NCI-H1105 treated with DMSO at 0.1 percent for 48 hours (cell line): ENCODE measurements around the gene HACL1.
"Not testable (repeated sequence)": the region's sequence is repeated elsewhere in the genome, so short reads cannot be mapped to it uniquely, and the experiment has no call there.

Experiments
- DNase-seq: peaks from one replicate; lab custom pipeline; 2025; lab: John Stamatoyannopoulos, UW

The HACL1 gene

DNA sequence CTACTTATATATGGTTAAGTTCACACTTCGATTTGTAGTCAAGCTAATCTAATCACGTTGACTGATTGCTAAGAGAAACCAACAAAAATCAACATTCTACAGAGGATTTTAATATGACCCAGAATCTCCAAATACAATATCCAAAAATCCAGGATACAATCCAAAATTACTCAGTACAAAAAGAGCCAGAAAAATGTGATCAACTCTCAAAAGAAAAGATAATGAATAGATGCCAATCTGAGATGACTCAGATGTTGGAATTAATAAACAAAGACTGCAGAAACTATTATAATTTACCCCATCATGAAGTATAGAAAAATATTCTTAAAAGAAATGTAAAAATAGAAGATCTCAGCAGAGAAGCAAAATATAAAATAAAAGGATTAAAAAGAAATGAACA lies 22.3 kb downstream of the HACL1 start:
- DNase-seq = no peak

DNA sequence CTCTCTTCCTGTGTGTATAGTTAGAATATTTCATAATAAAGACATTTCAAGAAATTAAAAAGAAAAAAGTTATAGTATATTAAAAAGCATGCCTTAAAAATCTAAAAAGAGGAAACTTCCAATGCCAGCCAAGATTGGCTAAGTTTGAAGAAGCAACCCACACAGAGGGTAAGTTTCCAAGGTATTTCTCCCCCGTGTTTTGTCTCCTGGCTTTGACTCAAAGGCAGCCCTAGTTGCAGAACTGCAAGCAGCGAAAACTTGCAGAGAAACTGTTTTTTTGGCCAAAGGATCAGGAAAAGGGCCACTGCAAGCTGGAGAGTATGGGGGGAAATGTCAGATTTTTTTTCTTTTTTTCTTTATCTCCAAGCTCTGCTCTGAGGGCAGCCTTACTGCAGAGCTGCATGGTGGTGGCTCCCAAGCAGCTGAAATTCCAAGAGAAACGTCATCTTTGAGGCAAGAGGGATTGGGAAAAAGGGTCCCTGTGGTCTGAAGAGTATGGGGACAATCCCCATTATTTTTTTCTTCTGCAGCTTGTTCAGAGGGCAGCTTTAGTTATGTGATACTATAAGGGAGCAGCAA lies 23.0 kb downstream of the HACL1 start:
- DNase-seq = no peak

DNA sequence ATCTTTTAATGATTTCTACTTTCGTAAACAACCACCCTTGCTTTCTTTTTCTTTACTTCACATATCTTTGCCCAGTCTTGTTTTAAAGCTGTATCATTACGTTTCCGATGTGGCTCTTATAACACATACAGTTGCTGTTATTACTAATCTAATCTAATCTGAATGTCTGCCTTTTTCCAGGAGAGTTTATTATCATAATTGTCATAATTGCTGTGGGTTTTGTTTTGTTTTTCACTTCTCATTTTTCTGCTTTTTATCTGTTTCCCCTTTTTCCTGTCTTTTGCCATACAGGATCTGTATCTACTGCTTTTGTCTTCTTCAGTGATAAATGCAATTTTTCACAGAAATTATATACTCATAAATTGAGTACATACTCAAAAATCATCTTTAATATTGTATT lies 24.9 kb downstream of the HACL1 start:
- no peak for DNase-seq

DNA sequence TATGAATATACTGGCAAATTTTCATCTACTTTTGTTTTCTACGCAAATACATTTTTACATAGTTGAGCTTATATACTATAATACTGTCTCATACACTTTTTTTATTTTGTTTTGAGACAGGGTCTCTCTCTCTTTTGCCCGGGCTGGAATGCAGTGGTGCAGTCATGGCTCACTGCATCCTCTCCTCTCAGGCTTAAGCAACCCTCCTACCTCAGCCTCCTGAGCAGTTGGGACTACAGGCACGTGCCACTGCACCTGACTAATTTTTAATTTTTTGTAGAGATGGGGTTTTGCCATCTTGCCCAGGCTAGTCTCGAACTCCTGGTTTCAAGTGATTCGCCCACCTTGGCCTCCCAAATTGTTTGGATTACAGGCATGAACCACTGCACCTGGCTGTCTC lies 25.9 kb downstream of the HACL1 start:
- DNase-seq = no peak

DNA sequence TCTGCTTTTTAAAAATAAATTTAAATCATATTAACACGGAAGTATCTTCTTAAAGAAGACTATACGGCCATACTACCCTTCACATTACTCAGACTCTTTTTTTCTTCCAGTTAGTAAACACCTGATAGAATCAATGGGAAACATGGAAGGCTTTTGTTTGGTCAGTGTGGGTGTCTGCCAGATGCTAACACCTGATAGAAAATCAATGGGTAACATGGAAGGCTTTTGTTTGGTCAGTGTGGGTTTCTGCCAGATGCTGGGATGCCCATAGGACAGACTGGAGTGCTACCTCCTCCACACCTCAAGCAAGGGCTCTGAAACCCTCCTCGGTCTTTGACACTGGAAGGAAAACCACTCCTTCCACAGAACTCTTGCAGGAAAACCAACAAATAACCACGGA lies 29.2 kb downstream of the HACL1 start:
- no peak for DNase-seq

DNA sequence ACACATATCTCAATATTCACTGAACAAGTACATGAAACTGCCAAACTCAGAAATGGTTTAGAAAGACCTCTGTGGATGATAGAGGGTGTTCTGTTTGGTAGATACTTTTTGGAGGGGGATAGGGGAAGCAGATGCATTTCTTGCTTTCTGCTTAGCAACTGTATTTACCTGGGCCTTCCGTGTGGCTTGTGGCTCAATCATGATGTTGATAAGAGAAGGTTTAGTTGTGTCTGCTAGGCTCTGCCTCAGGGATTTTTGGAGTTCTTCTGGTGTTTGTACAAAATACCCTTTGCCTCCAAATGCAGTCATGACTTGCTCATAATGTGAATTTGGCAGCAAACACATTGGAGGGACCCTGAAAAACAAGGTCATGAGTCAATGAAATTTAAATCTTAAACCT lies 38.2 kb downstream of the HACL1 start:
- no peak for DNase-seq

DNA sequence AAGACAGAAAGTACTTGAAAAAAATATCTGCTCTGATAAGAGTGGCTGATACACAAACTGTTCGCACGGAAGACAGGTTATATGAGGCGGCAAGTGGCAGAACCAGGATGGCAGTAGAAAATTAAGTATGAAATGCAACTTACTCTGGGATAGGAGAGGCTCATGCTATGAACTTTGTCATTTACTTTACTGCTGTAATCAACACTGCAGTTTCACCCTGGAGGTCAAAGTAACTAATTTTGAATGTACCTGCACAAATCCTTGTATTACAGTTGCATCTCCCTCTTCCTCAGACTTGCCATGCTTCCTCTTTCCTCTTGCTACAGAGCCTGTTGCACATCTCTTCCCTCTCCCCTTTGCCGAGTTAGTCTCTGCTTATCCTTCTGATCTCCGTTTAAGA lies 38.8 kb downstream of the HACL1 start:
- no peak for DNase-seq

DNA sequence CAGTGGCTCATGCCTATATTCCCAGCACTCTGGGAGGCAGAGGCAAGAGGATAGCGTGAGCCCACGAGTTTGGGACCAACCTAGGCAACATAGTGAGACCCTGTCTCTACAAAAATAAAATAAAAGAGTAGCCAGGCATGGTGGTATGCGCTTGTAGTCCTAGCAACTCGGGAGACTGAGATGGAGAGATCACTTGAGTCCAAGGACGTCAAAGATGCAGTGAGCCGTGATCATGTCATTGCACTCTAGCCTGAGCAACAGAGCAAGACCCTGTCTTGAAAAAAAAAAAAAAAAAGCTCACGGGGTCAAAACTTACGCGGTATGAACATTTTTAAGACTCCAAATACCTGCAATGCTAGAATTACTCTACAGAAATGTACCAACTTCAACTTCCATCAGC lies 42.8 kb downstream of the HACL1 start:
- no peak for DNase-seq

DNA sequence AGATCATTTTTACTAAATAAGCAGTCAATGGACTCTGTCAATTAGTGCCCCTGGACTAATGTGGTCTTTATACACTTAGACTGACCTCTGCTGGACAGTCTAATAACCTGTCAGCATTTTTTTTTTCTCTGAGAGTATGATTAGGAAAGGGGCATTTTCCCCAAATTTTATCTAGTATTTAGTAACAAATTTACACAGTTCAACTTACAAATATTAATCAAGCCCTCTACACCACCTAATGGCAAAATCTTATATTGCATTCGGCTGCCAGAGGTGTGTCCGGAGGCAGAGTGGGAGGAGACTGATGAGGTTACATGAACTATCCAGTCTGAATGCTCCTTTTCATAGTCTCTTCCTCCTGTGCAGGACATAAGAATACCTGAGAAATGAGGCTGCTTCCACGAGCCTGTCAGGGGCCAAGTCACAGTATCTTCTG lies 43.8 kb downstream of the HACL1 start:
- DNase-seq = peak; percentile 34

DNA sequence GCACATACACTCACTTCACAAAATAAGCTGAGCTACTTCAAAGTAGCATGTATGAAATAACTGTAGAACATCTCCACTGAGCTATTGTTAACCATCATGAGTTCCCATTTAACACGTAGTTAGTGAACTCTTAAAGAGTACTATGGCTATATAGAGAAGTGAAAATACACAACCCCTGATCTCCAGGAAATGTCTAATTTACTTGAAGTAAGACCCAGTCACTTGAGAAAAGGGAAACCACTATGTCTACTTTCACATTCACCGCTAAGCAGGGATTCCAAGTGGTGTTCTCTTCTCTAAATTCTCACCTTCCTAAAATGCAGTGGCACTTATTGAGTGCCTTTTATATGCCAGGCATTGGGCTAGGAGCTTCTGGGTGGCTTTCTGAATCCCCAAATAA lies 44.9 kb downstream of the HACL1 start:
- no peak for DNase-seq

DNA sequence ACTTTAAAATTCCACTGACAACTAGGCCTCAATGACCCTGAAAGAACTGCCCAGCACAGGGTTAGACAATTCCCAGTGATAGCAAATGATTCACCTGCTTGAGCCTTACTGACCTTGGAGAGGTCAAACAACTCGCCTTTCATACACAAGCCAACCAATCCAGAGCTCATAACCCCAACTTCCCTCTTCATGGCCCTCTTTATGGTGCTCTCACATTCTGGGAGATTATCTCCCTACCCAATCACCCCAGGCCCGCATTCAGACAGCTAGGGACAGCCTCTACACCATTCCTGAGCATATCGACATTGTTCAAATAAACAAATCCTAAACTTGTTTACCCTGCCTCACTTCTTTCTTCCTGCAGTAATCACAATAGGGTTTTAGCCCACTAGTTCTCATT lies 47.6 kb downstream of the HACL1 start:
- DNase-seq = no peak

DNA sequence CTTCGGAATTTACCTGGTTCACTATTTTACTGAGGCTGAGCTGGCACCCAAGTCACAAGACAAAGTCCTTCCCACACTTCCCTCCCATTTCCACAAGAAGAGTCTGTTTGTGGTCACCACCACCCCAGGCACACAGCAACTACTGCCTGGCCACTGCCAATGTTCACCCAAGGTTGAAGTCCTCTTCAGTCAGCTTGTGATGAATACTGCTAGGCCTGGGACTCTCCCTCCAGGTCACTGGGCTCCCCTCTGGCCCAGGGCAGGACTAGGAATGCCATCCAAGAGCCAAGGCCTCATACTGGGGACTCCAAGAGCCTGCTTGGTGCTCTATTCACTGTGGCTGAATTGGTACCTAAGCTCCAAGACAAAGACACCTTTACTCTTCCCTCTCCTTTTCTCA lies 49.5 kb downstream of the HACL1 start:
- no peak for DNase-seq

DNA sequence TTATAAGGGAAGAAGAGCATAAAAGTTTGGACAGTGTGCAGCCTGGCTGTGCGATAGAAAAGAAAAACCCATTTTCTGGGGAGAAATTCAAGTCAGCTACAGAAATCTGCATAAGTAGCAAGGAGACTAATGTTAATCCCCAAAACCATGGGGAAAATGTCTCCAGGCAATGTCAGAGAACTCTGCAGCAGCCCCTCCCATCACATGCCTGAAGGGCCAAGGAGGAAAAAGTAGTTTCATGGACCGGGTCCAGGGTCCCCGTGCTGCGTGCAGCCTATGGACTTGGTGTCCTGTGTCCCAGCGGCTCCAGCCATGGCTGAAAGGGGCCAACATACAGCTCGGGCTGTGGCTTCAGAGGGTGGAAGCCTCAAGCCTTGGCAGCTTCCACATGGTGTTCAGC lies 51.5 kb downstream of the HACL1 start:
- no peak for DNase-seq

DNA sequence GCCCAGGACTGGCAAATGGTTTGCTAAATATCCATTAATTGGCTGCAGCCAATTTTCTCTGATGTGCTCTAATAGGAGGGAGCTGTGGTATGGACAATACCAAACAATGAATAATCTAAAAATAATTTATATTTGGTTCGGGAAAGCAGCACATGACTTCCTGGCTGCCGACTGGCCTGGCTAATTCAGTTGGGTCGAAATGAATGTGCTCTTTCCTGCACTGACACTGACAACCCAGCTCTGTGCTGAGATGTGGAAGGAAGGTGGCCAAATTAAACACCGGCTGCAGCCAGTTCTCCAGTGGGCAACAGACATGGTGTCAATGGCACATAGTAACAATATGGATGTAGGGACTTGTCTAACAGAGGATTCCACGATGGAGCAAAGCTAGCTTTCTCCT lies 58.8 kb downstream of the HACL1 start:
- DNase-seq = no peak

DNA sequence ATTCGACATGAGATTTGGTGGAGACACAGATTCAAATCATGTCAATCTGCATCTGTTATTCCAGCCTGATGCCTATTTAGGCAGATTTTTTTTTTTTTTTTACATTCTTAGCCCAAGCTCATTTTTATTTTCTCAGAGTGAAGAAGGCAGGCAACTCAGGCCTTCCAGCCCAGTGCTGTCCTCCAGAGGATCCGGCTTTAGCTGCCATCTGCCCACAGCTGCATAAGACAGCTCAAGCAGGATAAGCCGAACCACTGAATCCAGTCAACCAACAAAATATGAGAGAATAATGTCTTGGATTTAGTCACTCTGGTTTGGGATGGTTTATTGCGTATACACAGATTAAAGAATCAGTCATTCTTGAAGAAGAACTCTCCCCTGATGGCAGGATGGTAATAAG lies 60.0 kb downstream of the HACL1 start:
- DNase-seq = no peak

DNA sequence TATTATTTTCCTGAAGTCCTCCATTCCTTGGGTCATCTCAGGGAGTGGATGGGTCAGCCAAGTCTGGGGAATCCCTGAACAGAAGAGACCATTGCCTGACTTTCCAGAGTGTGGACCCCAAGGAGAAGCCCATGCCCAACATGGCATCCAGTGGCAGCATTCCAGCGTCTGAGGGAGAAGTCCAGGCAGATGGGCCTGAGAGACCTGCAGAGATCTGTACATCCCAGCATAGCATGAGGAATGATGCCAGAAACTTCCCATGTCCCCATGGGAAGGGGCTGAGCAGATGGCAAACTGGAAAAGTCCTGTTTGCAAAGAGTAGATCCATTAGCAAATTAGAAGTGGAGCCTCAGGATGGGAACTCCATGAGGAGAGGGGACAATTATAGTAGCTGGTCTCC lies 62.3 kb downstream of the HACL1 start:
- no peak for DNase-seq

DNA sequence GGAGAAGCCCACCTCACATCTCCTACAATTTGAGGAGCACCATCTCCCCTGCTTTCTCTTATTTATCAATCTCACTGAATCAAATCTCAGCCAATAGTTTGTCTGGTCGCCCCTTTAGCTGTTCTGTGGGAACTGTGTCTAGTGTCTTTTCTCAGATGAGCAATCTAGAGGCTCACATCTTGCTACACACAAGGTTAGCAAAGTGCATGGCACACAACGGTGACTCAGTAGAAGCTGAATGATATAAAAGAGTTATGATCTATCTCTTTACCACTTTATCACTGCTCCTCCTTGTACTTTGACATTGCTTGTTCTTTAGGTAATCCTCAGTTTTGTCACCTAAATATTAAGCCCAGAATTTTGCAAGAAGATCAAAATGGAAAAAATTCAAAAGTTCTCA lies 63.0 kb downstream of the HACL1 start:
- no peak for DNase-seq

DNA sequence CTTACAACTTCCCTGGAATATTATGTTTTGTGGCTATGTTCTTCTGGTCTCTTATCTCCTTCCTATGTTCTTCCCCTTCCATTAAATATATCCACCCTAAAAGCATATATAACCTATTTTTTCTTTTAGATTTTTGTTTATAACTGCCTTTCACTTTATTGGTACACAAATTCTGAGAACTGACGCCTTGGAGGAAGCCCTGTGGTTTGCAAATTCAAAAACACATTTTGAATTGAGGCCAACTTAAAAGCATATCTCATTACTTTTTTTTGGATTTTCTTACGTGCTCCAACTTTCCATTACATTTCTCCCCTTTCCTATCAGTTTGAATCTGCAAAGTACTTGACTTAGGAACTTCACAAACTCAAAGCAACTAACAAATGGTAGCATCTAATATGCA lies 64.5 kb downstream of the HACL1 start:
- no peak for DNase-seq

DNA sequence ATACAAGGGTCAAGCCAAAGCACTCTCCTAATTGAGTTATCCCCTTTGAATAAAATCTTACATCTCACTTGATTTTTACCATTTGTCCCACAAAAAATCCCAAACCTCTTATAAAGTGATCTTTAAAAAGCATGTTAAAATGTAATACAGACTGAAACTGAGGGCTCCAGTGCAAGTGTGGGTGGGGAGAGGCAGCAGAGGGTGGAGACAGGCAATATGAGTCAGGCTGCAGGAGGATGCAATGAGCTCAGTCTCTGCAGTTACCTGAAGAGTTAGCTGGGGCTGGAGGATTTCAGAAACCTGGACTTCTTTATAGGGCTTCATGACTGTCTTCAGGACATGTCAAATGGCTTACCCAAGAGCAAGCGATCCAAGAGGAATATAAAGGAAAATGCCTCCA lies 65.6 kb downstream of the HACL1 start:
- no peak for DNase-seq

DNA sequence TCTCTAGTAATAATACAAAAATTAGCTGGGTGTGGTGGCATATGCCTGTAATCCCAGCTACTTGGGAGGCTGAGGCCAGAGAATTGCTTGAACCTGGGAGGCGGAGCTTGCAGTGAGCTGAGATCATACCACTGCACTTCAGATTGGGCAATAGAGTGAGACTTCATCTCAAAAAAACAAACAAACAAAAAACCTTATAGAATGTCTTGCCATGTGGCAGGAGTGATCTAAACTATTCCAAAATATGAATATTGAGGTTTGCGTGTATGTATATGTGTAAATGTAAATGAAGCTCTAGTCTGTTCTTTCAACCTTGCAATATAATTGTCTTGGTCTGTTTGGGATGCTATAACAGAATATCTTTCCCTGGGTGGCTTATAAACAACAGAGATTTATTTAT lies 68.8 kb downstream of the HACL1 start:
- not testable (repeated sequence) for DNase-seq

DNA sequence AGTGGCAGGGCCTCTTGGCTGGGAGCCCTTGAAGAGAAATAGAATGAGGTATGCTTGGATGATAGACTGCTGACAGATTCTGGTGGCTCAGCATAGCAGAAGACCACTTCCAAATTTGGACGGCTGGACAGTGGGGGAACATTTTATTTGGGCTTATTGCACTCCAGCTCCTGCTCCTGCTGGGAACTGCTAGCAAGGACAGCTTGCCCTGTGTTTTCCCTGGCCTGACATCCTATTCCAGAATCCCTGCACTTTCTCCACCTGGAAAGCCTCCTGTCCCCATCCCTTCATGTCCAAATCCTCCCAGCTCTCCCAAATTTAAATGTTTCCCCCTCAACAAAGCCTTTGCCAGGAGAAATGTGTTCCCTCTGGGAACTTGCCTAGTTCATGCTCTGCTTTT lies 70.0 kb downstream of the HACL1 start:
- DNase-seq = no peak

DNA sequence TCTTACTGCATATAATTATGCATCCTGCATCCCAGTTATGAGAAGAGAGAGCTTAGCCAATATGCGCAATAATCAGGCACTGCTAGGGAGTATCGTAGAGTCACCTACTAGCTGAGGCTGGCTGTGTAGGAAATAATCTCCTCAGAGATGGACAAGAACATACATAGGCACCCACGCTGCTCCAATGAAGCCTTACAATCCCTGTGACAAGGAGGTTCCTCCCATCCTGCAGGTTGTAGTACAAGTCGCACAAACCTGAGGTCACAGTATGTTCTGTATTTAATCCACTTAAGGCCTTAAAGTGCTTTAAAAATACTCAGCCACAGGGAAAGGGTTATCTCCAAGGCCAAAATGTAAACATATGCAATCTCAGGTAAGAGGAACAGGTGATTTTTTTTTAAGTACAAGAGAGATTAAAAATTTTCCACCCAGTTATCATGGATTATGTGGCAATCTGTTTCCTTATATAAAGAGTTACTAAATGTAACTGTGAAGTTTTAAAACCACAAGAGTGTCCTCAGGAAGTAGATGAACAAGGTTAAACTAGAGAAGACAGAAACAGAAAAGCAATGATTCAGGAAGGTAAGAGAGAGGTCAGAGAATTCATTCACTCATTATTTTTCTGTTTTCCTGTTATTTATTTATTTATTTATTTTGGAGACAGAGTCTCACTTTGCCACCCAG lies 72.4 kb downstream of the HACL1 start:
- no peak for DNase-seq

DNA sequence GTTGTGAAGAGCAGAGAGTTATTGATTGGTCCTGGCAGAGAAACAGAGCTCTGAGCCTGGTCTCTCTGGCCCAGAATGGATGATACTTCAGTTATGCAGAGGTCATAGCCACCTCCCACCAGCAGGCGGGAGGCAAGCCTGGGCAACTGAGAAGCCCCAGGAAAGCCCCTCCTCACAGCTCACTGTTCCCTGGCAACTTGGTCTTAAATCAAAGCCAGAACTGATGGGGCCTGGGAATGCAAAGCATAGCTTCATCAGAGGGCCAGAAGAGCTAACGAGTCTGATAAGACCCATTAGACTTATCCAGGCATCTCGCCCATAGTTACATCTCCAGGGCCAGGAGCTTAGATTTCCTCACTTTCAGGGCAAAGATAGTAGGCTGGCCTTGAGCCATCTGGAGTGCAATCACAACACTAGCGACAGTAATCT lies 74.3 kb downstream of the HACL1 start:
- DNase-seq = no peak

DNA sequence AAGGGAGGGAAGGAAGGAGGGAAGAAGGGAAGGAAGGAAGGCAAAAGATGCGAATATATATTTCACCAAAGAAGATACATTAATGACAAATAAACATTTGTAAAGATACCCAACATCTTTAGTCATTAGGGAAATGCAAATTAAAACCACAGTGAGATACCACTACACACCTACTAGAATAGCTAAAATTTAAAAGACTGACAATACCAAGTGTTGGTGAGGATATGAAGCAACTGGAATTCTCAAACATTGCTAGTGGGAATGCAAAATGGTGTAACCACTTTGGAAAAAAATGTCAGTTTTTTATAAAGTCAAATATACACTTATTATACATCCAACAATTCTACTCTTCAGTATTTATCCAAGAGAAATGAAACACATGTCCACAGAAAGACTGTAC lies 75.6 kb downstream of the HACL1 start:
- no peak for DNase-seq
